22Rv1 (cell line): ENCODE data around the gene FAM181A.

Source experiments
- H3K27ac ChIP-seq: fragments of 450-650 bp; 2 replicates; pipeline ENCODE4 v1.5.1; 2017
- CTCF ChIP-seq: fragments of 450-650 bp; IDR thresholded peaks from 2 replicates; pipeline ENCODE4 v1.5.1; 2017; ENCODE audit warnings: mild to moderate bottlenecking
- ZFX ChIP-seq: fragments of 450-650 bp; IDR thresholded peaks from 2 replicates; pipeline ENCODE4 v1.6.1; 2017; ENCODE audit warnings: antibody characterized with exemption, borderline replicate concordance

The FAM181A gene

GRCh38 chr14:93950948-93951634 lies 23.9 kb downstream of the FAM181A start:
- TF ChIP-seq CTCF (no peak), ZFX (no peak)
- no peak overlapping the region for H3K27ac ChIP-seq

GRCh38 chr14:93951635-93952540 lies 24.7 kb downstream of the FAM181A start:
- H3K27ac ChIP-seq: no peak overlapping the region
- no peak for TF ChIP-seq CTCF
- no peak for TF ChIP-seq ZFX

GRCh38 chr14:93952829-93953228 lies 25.7 kb downstream of the FAM181A start:
- no peak overlapping the region for H3K27ac ChIP-seq
- TF ChIP-seq ZFX (no peak), CTCF (no peak)

GRCh38 chr14:93953263-93953662 lies 26.1 kb downstream of the FAM181A start:
- TF ChIP-seq ZFX (no peak), CTCF (no peak)
- no peak overlapping the region for H3K27ac ChIP-seq

- no peak overlapping the region for H3K27ac ChIP-seq
- TF ChIP-seq ZFX: no peak
- TF ChIP-seq CTCF: no peak
Measured at GRCh38 chr14:93953739-93954515, 26.8 kb downstream of the FAM181A start.

GRCh38 chr14:93954516-93954830 lies 27.3 kb downstream of the FAM181A start:
- no peak for TF ChIP-seq ZFX
- TF ChIP-seq CTCF: no peak
- H3K27ac ChIP-seq: no peak overlapping the region
